Measurements from ENCODE around the gene PACS2. TPM values are rescaled to one million over a fixed set of nuclear protein-coding genes. Genes with fewer than 3 reads are reported as not detected.
"Not testable (repeated sequence)": the region's sequence is repeated elsewhere in the genome, so short reads cannot be mapped to it uniquely, and the experiment has no call there.

PACS2 gene
- total RNA-seq, 1 donor from 2014 or later, result 263 TPM

- Mint-ChIP-seq H3K27ac (ENCODE audit: unreplicated experiment) (peak overlapping the region; percentile 70), H3K9me3 (ENCODE audit: unreplicated experiment) (peaks cover 26% of the 10 kb centered on the region), H3K4me3 (ENCODE audit: unreplicated experiment) (peak overlapping the region; percentile 34), H3K27me3 (ENCODE audit: unreplicated experiment) (peaks cover 21% of the 10 kb centered on the region), H3K4me1 (ENCODE audit: low read depth, unreplicated experiment) (peaks cover 55% of the 10 kb centered on the region), H3K36me3 (ENCODE audit: unreplicated experiment) (no peaks in the 10 kb centered on the region)
- DNase-seq, result peak; percentile 52
- no peak for TF ChIP-seq CTCF (IDR thresholded peaks at IDR 0.05; ENCODE audit: partially characterized antibody, unreplicated experiment)
These were observed 12.5 kb downstream of the PACS2 start for GRCh38 chr14:105326891-105327694.

GRCh38 chr14:105327695-105328045 is 13.1 kb downstream of the PACS2 start:
- Mint-ChIP-seq H3K9me3 (ENCODE audit: unreplicated experiment) (peaks cover 25% of the 10 kb centered on the region), H3K27ac (ENCODE audit: unreplicated experiment) (peak overlapping the region; percentile 70), H3K27me3 (ENCODE audit: unreplicated experiment) (peaks cover 21% of the 10 kb centered on the region), H3K4me1 (ENCODE audit: low read depth, unreplicated experiment) (peaks cover 54% of the 10 kb centered on the region)
- not testable (repeated sequence) for H3K4me3 Mint-ChIP-seq (ENCODE audit: unreplicated experiment); H3K36me3 Mint-ChIP-seq (ENCODE audit: unreplicated experiment); DNase-seq

- Mint-ChIP-seq H3K4me1 (ENCODE audit: low read depth, unreplicated experiment) (peaks cover 52% of the 10 kb centered on the region), H3K27me3 (ENCODE audit: unreplicated experiment) (peaks cover 20% of the 10 kb centered on the region), H3K4me3 (ENCODE audit: unreplicated experiment) (peak overlapping the region; percentile 47)
These were observed 13.6 kb downstream of the PACS2 start for GRCh38 chr14:105328070-105328677.

GRCh38 chr14:105328678-105329390 is 14.3 kb downstream of the PACS2 start:
- DNase-seq, result no peak
- Mint-ChIP-seq H3K27ac (ENCODE audit: unreplicated experiment) (peak overlapping the region; percentile 62), H3K4me3 (ENCODE audit: unreplicated experiment) (peak overlapping the region; percentile 47), H3K27me3 (ENCODE audit: unreplicated experiment) (peaks cover 17% of the 10 kb centered on the region), H3K4me1 (ENCODE audit: low read depth, unreplicated experiment) (peaks cover 48% of the 10 kb centered on the region), H3K9me3 (ENCODE audit: unreplicated experiment) (peaks cover 21% of the 10 kb centered on the region), H3K36me3 (ENCODE audit: unreplicated experiment) (no peaks in the 10 kb centered on the region)
- TF ChIP-seq CTCF (IDR thresholded peaks at IDR 0.05; ENCODE audit: partially characterized antibody, unreplicated experiment), result no peak

More at GRCh38 chr14:105328070-105328677, 13.6 kb downstream of the PACS2 start:
- no peak for DNase-seq
- H3K9me3 Mint-ChIP-seq (ENCODE audit: unreplicated experiment), result peaks cover 23% of the 10 kb centered on the region
- H3K27ac Mint-ChIP-seq (ENCODE audit: unreplicated experiment), result peak overlapping the region; percentile 28
- H3K36me3 Mint-ChIP-seq (ENCODE audit: unreplicated experiment), result no peaks in the 10 kb centered on the region
- TF ChIP-seq CTCF (IDR thresholded peaks at IDR 0.05; ENCODE audit: partially characterized antibody, unreplicated experiment), result no peak

GRCh38 chr14:105329411-105330150 is 15.0 kb downstream of the PACS2 start:
- Mint-ChIP-seq H3K4me3 (ENCODE audit: unreplicated experiment) (peak overlapping the region; percentile 47), H3K4me1 (ENCODE audit: low read depth, unreplicated experiment) (peaks cover 44% of the 10 kb centered on the region), H3K9me3 (ENCODE audit: unreplicated experiment) (peaks cover 21% of the 10 kb centered on the region), H3K27me3 (ENCODE audit: unreplicated experiment) (peaks cover 17% of the 10 kb centered on the region), H3K27ac (ENCODE audit: unreplicated experiment) (peak overlapping the region; percentile 62), H3K36me3 (ENCODE audit: unreplicated experiment) (no peaks in the 10 kb centered on the region)
- TF ChIP-seq CTCF (IDR thresholded peaks at IDR 0.05; ENCODE audit: partially characterized antibody, unreplicated experiment), result no peak
- no peak for DNase-seq

Data from glutamatergic neuron (in vitro differentiated cells).